IPS-NIHi7 (cell line): ENCODE measurements around the gene TPM4.
"Not testable (repeated sequence)": the region's sequence is repeated elsewhere in the genome, so short reads cannot be mapped to it uniquely, and the experiment has no call there.

Experiments
- DNase-seq: peaks from one replicate; pipeline ENCODE4 v3.0.0; 2012; ENCODE audit warnings: mixed read lengths; ENCODE audit errors: extremely low spot score

The TPM4 gene

DNA sequence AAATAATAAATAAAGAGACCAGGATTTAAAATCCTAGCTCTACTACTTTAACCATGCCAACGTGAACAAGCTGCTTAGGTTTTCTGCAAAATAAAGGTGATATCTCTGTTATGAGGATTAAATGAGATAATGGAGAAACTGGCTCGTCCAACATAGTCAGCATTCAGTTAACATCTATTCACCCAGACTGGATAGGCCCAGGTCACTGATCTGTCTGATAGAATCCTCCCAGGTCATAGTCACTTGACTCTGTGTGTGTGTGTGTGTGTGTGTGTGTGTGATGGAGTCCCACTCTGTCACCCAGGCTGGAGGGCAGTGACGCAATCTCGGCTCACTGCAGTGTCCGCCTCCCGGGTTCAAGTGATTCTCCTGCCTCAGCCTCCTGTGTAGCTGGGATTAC, 22.5 kb downstream of the TPM4 start:
- no peak for DNase-seq

DNA sequence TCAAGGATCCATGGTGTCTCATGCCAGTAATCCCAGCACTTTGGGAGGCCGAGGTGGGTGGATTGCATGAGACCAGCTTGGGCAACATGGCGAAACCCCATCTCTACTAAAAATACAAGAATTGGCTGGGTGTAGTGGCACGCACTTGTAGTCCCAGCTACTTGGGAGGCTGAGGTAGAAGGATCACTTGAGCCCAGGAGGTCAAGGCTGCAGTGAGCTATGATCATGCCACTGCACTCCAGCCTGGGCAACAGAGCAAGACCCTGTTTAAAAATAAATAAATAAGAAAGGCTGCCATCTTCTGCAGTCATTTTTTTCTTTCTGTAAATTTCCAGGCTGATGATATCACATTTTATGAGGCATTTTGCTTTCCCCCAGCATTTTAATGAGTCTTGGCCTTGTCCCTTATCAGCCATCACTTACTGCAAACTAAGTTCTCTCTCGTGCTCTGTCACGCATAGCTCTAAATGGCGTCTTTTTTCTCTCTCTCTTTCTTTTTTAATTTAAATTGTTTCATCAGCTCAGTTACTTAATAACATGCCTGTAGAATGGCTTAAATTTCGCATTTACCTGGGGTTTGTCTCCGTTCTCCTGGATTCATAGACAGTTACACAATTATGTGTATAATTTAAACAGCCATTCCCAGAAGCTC, 23.1 kb downstream of the TPM4 start:
- not testable (repeated sequence) for DNase-seq

- no peak for DNase-seq
These were observed 24.2 kb downstream of the TPM4 start for GRCh38 chr19:16100524-16100923.

DNA sequence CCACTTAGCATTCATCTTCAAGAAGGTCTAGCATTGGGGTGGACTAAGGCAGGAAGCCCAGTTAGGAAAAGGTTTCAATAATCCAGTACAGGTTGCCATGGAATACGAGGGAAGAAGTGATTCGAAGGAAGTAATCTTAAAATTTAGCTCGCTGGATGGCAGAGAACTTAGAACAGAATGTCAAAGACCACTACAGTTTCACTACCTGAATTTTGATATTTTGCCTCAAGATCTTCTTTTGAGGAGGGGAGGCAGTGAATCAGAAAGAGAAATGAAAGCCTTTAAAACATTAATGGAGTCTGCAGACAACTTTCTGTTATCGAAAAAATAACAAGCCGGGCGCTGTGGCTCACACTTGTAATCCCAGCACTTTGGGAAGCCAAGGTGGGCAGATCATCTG, 28.4 kb downstream of the TPM4 start:
- no peak for DNase-seq

GRCh38 chr19:16106121-16106520, 29.8 kb downstream of the TPM4 start:
- no peak for DNase-seq

DNA sequence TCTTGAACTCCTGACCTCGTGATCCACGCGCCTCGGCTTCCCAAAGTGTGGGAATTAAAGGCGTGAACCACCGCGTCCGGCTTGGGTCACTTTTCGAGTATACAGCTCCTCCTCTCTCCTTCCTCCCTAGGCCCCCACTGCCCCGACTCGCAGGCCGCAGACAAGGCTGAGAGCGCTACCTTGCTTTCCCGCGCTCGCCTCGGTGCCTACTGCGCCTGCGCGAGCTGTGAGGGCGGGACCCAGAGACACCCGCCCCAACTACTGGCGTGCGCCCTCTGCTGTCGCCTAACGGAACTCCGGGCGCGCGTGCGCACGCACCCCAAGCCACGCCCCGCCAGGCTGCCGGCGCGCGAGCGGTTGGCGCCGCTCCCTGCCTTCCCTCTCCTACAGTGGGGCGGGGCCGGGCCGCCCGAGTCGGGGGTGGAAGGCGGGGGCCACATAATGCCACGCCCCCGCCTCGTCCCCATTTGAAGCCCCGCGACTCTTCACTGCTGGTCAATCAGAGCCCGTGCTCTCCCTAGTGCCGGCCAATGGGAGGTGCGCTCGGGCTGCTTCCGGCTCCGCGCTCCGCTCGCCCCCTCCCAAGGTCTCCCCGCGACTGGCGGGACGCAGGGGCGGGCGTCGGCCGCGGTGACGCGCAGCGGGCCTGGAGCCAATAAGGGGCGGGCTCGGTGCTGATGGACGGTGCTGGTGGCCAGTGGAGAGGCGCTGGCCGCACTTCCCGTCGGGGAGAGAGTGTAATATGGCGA, 35.0 kb downstream of the TPM4 start, which contains the start of gene RAB8A:
TSS of gene RAB8A (plus strand) at position 730 of the 749 bp plus-strand sequence. CDS start at position 743, 13 bp downstream.
- peak; percentile 100 for DNase-seq

DNA sequence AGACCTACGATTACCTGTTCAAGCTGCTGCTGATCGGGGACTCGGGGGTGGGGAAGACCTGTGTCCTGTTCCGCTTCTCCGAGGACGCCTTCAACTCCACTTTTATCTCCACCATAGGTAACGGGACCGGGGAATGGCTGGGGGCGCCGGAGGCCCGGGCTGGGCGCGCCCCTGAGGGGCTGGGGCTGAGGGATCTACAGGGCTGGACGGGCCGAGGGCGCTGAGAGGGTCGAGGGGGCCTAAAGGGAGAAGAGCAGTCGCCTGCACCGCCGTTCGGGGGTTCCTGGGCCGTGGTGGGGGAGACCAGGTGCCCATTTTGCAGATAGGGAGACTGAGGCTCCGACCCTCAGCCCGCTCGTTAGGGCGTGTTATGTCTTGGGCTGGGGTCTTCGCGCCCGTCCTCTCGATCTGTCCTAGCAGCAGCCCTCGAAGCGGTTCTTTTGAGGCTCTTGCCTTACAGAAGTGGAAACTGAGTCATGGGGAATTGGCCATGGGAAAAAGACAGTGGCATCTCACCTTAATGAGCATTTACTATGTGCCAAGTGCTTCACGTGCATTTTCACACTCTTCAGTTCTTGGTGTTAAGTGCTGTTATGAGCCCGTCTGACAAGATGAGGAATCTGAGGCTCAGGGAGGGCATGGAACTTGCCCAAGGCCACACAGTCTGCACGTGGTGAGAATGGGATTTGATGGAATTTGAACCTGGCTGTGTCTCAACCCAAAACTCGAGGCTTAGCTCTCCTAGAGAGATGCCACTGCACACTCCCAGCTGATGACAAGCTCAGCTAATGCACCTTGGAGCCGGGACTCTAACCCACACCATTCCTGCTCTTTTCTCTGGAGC, 35.8 kb downstream of the TPM4 start:
- DNase-seq: no peak

DNA sequence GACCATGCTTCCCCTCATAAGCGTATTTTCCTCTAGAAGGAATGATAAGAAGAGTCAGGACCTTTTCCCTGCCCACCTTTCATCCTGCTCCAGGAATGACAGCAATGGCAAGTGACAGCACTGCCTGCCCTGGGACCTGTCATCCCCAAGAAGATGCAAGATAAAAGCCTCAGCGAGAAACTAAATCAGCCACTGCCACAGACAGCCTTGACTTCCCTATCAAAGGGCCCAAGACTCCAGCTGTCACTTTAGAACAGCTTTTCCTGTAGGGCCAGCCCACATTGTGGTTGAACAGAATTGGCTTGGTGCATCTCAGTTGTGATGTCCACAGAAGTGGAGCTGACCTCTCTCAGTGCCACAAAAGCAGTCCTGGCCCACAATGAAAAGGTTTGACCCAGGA, 36.5 kb downstream of the TPM4 start:
- DNase-seq: no peak

DNA sequence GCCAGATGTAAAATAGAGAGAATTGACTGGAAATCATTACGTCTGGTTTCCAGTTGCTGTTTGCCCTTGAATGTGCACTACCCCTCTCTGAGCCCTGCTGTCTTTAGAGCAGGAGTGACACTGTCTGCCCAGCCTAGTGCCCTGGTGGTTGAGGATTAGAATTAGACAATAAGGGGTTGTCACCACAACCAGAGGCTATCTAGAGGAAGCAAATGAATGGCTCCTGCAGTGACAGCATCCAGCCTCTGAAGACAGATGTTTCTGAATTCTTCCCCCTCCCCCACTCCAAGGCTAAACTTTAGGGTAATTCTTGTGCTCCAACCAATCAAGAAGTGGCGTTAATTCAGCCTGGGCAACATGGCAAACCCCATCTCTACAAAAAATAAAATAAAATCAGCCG, 37.4 kb downstream of the TPM4 start:
- DNase-seq: no peak

- DNase-seq: no peak
These were observed 39.2 kb downstream of the TPM4 start for GRCh38 chr19:16115301-16116039.

DNA sequence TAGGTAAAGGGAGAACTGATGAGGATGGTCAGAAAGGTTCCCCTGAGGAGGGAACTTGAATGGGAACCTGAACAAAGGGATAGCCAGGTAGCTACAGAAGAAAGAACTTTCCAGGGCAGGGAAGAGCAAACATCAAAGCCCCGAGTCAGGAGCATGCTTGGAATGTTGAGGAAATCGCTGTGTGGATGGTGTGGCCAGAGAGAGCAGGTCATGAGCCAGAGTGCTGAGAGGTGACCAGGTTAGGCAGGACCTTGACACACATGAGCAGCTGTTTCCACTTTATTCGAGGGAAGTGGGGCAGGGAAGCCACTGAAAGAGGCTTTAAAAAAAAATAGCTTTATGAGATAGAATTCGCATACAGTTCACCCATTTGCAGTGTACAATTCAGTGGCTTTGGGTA, 39.8 kb downstream of the TPM4 start:
- DNase-seq: no peak

DNA sequence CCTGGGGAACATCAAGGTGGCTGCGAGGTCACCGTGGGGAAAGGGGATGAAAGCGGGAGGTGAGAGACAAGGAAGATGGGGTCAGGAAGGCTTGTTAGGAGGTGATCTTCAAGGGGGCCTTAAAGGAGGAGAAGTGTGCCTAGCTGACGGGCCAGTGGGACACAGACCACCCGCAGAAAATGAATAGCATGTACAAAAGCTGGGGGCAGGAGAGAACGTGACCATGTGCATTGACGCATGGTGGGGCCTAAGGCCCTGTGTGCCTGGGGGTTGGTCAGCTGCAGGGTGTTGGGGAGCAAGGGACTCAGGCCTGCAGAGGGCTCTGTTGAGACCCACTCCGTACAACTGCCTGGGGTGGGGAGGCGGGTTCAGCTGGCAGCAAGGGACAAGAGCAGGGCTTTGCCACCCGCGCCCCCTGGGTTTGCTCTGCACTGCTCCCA, 41.3 kb downstream of the TPM4 start:
- DNase-seq: peak; percentile 68

GRCh38 chr19:16118489-16119033, 42.3 kb downstream of the TPM4 start:
- DNase-seq: no peak

DNA sequence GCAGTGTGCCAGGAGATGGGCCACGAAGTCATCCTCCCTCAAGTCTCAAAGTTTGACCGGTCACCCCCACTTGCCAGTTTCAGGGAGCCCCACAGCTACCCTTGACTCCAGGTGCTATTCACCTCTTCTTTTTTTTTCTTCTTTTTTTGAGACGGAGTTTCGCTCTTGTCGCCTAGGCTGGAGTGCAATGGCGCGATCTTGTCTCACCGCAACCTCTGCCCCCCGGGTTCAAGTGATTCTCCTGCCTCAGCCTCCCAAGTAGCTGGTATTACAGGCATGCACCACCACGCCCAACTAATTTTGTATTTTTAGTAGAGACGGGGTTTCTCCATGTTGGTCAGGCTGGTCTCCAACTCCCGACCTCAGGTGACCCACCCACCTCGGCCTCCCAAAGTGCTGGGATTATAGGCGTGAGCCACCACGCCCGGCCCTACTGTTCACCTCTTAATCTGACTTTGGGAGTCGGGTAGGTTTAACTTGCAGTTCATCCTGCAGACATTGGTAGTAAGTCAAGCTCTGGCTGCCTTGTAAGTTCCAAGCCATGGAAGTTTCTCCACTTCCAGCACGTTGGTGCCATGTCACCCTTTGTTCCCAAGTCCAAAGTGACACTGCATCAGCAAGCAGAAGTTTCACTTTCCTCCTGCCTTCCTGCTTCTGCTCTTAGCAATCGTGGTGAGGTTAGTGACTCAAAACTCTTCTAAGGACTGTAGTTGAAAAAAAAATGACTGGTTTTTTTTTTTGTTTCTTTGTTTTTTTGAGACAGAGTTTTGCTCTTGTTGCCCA, 43.0 kb downstream of the TPM4 start:
- not testable (repeated sequence) for DNase-seq

DNA sequence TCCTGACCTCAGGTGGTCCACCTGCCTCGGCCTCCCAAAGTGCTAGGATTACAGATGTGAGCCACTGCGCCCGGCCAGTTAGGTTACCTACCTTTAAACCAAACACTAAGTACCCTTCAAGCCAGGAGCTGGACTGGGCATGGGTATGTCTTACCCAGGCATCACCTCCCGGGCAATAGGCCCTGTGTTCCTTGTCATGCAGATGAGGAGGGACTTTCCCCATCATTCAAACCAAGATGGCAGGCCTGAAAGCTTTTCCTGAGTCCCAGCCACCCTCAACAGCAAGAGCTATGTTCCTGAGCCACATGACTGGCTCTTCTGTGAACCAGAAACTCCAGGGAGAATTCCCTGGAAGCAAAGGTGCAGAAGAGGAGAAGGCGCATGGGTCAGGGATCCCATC, 44.8 kb downstream of the TPM4 start:
- DNase-seq: no peak

GRCh38 chr19:16121967-16122366, 45.7 kb downstream of the TPM4 start:
- DNase-seq: no peak

DNA sequence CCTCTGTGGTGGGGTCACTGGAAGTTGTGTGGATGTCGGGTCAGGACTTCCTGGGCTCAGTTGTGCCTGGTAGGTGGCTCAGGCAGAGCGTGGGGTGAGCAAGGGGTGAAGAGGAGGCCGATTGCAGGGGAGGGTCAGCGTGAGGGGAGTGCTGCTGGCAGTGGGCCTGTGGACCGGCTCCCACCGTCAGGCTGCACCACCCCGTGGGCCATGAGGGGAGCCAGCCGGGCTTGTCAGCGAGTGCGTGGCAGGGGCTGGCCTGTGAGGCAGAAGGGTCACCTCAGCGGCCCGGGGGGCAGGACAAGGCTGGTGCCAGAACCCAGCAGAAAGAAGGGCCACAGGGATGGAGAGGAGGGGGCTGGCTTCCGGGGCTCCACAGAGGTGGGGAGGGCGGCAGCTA, 48.7 kb downstream of the TPM4 start:
- DNase-seq: no peak

- no peak for DNase-seq
These were observed 49.6 kb downstream of the TPM4 start for GRCh38 chr19:16125737-16126495.

DNA sequence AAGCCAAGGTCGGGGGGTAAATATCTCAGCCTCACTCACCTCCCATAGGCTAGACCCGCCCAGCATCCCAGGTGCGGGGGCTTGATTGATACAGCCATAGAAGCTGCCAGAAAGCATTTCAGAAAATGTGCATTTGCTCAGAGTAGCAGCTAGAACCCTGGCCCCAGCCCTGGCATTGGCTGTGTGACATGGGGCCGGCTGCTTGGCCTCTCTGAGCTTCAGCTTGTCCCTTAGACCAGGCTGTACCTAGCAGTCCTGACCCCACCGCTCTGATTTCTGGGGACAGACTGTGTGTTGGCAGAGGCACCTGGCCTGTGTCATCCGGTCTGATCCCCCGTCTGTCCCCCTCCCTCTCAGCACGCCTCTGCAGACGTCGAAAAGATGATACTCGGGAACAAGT, 50.8 kb downstream of the TPM4 start:
- DNase-seq: no peak
